ACHN (cell line): ENCODE data around the gene DCBLD2.
"Not testable (repeated sequence)": the region's sequence is repeated elsewhere in the genome, so short reads cannot be mapped to it uniquely, and the experiment has no call there.

Experiments
- DNase-seq: peaks from one replicate; pipeline ENCODE4 v3.0.0-alpha.2; 2015
- in situ Hi-C: cut with HindIII; loops from 2 replicates; pipeline ENCODE4 v1.10.0; 2017; ENCODE audit warnings: low sequenced_read_pairs, low pct_ligation_motif_present, low pct_unique_long_range_greater_than_20kb

DCBLD2 gene

DNA sequence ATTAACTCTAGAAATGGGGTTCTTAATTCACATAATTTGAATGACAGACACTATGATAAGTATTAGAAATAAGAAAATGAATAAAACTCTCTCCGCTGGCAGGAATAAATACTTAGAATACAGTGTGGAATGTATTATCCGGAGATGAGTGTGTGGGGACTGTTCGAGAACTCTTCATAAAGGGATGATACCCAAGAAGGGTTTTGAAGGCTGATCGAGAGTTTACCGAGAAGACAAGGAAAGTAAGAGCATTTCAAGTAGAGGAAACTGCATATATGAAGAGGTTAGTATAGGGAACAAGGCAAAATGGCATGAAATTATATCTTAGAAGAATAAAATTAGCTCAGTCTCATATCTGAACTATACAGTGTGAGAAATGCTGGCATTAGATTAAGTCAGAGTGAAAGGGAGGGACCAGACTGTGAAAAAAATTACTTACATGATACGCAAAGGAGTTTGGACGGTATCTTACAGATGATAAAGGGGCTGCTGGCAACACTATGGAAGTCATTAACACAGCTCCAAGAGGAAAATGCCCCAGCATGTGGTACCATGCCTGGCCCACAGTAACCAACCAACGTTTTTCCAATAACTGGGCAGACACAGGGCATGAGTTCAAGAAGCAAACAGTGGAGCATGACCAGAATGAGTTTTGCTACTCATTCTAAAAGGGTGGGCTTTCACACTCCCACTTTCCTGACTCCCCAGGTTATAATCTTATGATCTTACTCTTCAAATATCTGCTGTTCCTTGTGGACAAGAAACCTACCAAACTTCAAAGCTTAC is 6.5 kb downstream of the DCBLD2 start:
- in situ Hi-C loops: loop anchor here (25.0 kb wide), 1 partner anchor 92 kb away; no protein-coding TSS in a partner anchor
- DNase-seq: no peak

GRCh38 chr3:98893740-98894139 is 7.8 kb downstream of the DCBLD2 start:
- no peak for DNase-seq
- in situ Hi-C loops: loop anchor here (25.0 kb wide), 1 partner anchor 94 kb away; no protein-coding TSS in a partner anchor

DNA sequence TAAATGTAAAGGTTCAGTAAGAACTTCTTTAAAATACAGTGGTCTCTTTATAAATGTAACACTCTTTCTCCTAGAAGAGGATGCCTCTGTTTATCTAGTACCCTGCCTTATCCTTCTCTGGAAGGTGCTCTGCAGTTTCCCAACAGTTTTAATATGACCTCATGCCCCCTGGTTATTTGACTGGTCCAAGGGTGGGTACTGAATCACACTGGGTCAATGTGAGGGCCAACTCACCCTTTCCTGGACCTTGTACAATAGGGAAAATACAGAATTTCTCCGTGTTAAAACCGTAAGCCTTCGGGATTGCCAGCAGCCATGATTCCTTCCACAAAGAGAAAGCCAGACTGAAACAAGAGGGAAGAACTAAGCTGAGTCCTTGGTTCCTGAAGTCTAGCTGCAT is 9.2 kb downstream of the DCBLD2 start:
- in situ Hi-C loops: loop anchor here (25.0 kb wide), 1 partner anchor 95 kb away; no protein-coding TSS in a partner anchor
- DNase-seq: no peak

DNA sequence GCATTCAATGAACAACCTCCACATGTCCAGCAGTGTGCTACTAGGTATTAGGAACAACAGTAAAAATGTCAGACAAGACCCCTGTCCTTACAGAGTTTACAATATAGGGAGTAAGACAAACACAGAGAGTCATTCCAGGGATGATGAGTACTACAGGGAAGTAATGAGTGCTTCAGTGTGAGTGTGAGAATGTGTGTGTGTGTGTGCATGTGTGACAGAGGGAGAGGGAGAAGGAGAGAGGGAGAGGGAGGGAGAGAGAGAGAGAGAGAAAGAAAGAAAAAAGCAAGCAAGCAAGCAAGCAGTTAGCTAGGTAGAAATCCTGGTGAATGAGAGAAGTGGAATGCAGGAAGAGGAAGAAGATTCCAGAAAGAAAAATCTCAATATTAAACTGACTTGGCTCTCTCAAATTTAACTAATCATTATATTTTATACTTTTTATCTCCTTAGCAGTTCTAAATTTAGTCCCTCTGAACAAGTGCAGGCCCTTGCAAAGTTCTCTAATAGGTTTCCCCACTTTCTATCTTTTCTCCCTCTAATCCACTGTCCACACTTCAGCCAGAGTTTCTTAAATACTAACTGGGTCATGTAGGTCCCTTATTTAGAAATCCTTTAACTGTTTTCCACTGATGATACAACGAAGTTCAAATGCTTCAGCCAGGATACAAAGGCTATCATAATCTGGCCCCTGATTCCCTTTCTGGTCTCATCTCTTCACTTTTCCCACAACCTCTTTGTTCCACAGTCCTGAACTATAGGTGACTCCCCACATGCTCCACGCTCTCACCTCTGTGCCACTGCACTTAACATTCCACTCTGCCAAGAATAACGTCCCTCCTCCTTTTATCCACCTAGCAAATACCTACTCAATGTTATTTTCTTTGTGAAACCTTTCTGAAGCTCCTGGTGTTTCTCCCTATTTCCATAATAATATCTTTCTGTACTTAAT is 10.3 kb downstream of the DCBLD2 start:
- in situ Hi-C loops: loop anchor here (25.0 kb wide), 1 partner anchor 96 kb away; no protein-coding TSS in a partner anchor
- no peak for DNase-seq

DNA sequence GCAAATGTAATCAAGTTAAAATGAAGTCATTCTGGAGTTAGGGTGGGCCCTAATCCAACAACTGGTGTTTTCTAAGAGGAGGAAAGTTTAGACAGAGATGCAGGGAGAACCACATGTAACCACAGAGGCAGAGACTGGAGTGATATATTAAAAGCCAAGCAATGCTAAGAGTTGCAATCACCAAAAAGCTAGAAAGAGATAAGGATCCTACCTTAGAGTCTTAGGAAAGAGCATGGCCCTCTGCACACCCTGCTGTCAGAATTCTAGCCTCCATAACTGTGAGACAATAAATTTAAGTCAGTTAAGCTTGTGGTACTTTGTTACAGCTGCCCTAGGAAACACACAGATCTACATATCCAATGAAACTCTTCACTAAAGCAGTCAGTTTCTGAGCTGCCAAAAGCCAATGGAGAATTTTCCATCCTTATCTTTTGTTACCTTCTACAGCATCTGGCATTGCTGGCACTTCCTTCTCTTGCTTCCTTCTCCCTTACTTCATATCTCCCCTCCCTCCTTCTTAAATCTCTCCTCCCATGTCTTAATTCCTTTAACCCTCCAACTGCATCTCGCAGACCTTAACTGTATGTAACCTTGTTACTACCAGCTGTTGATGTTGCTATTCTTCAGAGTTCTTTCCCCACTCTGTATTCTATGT is 11.2 kb downstream of the DCBLD2 start:
- no peak for DNase-seq
- in situ Hi-C loops: loop anchor here (25.0 kb wide), 1 partner anchor 97 kb away; no protein-coding TSS in a partner anchor

- DNase-seq: no peak
- in situ Hi-C loops: loop anchor here (25.0 kb wide), 1 partner anchor 100 kb away; no protein-coding TSS in a partner anchor
Observed at GRCh38 chr3:98887684-98888083, 13.8 kb downstream of the DCBLD2 start.

- in situ Hi-C loops: loop anchor here (25.0 kb wide), 1 partner anchor 101 kb away; no protein-coding TSS in a partner anchor
- DNase-seq: no peak
Observed at GRCh38 chr3:98886525-98886924, 15.0 kb downstream of the DCBLD2 start.

DNA sequence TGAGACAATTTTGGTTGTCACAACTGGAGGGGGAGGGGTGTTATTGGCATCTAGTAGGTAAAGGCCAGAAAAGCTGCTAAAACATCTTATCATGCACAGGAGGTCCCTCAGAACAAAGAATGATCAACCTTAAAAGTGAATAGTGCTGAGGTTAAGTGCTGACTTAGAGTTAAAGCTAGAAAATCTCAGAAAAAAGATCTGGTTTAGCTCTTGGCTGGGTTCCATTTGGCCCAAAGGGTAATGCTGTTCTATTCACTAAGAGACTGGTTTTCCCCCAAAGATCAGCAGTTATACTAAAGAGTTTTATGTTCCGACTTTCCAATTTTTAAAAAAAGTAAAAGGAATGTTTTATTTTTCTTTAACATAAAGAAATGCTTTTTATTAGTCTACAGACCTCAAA is 15.6 kb downstream of the DCBLD2 start:
- no peak for DNase-seq
- in situ Hi-C loops: loop anchor here (25.0 kb wide), 1 partner anchor 101 kb away; no protein-coding TSS in a partner anchor

DNA sequence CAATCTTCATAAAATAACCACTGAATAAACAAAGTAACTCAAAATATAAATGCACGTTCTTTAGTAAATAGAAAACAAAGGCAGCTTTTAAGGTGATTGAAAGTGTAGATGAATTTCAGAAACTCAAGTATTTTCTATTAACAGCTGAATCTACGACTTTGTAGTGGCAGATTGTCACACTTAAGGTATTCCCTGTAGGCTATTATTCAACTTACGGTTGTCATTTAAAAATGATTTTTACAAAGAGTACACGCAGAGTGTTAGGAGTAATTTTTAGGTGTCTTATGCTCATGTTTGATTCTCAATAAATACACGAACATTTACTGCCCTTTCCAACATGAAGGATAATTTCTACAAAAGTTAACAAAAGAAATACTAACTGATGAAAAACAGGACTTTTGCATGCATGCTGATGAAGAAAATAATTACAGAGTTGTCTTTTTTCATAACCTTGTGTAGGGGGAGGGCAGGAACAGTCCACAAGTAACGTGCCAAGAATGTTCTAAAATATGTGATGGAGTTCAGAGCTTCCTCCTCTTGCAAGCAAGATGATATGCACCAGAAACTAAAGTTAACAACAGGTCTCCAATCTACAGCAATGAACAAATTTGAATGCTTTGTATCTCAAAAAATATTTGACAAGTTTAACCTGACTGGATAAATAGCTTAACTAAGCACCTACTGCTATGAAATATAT is 16.7 kb downstream of the DCBLD2 start:
- no peak for DNase-seq
- in situ Hi-C loops: loop anchor here (25.0 kb wide), 1 partner anchor 102 kb away; no protein-coding TSS in a partner anchor

DNA sequence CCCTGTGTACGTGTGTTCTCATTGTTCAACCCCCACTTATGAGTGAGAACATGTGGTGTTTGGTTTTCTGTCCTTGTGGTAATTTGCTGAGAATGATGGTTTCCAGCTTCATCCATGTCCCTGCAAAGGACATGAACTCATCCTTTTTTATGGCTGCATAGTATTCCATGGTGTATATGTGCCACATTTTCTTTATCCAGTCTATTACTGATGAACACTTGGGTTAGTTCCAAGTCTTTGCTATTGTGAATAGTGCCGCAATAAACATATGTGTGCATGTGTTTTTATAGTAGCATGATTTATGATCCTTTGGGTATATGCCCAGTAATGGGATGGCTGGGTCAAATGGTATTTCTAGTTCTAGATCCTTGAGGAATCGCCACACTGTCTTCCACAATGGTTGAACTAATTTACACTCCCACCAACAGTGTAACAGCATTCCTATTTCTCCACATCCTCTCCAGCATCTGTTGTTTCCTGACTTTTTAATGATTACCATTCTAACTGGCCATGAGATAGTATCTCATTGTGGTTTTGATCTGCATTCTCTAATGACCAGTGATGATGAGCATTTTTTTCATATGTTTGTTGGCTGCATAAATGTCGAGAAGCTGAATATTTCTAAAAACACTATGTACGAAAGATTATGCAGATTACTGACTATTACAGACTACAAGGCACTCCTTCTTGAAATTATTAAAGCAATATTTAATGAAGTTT is 18.7 kb downstream of the DCBLD2 start:
- in situ Hi-C loops: loop anchor here (25.0 kb wide), 1 partner anchor 105 kb away; no protein-coding TSS in a partner anchor
- DNase-seq: not testable (repeated sequence)

- in situ Hi-C loops: loop anchor here (25.0 kb wide), 1 partner anchor 110 kb away; no protein-coding TSS in a partner anchor
- DNase-seq: no peak
Observed at GRCh38 chr3:98877132-98877531, 24.4 kb downstream of the DCBLD2 start.

GRCh38 chr3:98875535-98875934 is 26.0 kb downstream of the DCBLD2 start:
- no peak for DNase-seq
- in situ Hi-C loops: loop anchor here (25.0 kb wide), 1 partner anchor 112 kb away; no protein-coding TSS in a partner anchor

DNA sequence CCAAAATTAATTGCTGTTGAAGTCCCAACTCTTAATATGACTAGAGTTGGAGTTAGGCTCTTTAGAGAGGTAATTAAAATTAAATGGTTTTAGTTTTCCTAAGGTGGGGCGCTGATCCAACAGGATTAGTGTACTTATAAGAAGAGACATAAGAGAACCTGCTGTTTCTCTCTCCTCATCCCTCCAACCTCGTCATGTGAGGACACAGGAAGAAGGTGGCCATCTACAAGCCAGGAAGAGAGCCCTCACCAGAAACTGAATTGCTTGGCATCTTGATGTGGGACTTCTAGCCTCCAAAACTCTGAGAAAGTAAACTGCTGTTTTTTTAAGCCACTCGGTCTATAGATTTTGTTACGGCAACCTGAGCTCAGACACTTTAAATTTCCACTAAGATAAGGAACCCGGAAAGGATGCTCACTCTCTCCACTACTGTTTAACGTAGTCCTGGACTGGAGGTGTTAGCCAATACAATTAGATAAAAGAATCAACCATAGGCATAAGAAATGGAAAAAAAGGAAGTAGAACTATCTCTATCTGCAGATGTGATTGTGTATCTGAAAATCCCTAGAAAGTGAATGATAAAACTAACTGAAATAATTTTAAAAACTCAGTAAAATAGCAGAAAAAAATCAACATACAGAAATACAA is 26.8 kb downstream of the DCBLD2 start:
- in situ Hi-C loops: loop anchor here (25.0 kb wide), 1 partner anchor 113 kb away; no protein-coding TSS in a partner anchor
- DNase-seq: no peak

- in situ Hi-C loops: no loop called here
- DNase-seq: no peak
Observed at GRCh38 chr3:98869391-98869790, 32.1 kb downstream of the DCBLD2 start.

DNA sequence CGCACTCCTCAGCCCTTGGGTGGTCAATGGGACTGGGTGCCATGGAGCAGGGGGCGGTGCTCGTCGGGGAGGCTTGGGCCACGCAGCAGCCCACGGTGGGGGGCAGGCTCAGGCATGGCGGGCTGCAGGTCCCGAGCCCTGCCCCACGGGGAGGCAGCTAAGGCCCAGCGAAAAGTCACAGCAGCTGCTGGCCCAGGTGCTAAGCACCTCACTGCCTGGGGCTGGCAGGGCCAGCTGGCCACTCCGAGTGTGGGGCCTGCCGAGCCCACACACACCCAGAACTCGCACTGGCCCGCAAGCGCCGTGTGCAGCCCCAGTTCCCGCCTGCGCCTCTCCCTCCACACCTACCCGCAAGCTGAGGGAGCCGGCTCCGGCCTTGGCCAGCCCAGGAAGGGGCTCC is 43.5 kb downstream of the DCBLD2 start:
- in situ Hi-C loops, DNase-seq: not testable (repeated sequence)

DNA sequence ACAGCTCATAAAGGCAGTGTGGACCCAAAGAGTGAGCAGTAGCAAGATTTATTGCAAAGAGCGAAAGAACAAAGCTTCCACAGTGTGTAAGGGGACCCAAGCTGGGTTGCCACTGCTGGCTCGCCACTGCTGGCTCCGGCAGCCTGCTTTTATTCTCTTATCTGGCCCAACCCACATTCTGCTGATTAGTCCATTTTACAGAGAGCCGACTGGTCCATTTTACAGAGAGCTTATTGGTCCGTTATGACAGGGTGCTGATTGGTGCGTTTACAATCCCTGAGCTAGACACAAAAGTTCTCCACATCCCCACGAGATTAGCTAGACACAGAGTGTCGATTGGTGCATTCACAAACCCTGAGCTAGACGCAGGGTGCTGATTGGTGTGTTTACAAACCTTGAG is 44.2 kb downstream of the DCBLD2 start:
- in situ Hi-C loops, DNase-seq: not testable (repeated sequence)

DNA sequence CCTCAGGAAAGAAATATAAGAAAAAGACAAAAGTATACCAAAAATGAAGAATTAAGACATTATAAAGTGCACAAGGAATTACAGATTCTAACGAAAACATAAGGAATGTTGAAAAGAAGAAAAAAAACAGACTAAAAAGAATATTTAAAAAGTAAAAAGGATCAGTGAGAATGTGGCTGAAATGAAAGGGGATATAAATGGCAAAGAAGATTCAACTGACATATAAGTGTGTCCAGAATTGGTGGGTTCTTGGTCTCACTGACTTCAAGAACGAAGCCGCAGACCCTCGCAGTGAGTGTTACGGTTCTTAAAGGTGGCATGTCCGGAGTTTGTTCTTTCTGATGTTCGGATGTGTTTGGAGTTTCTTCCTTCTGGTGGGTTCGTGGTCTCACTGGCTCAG is 44.8 kb downstream of the DCBLD2 start:
- no peak for DNase-seq
- in situ Hi-C loops: no loop called here
